Osteocyte (in vitro differentiated cells): ENCODE data around the gene PIK3R2. TPM values are rescaled to one million over a fixed set of nuclear protein-coding genes. Genes with fewer than 3 reads are reported as not detected.

Source experiments
- DNase-seq: peaks from one replicate; pipeline ENCODE4 v3.0.0; 2021; ENCODE audit warnings: mixed read lengths; ENCODE audit not compliant: unreplicated experiment; ENCODE audit errors: extremely low spot score
- H3K27ac Mint-ChIP-seq: one replicate; pipeline ENCODE4 v1.8.0; 2021; ENCODE audit warnings: mild to moderate bottlenecking, mixed read lengths; ENCODE audit not compliant: unreplicated experiment
- H3K27me3 Mint-ChIP-seq: one replicate; pipeline ENCODE4 v1.8.0; 2021; ENCODE audit warnings: mixed read lengths; ENCODE audit not compliant: unreplicated experiment
- H3K36me3 Mint-ChIP-seq: one replicate; pipeline ENCODE4 v1.8.0; 2021; ENCODE audit warnings: mixed read lengths; ENCODE audit not compliant: unreplicated experiment
- H3K4me1 Mint-ChIP-seq: one replicate; pipeline ENCODE4 v1.8.0; 2021; ENCODE audit warnings: mixed read lengths; ENCODE audit not compliant: unreplicated experiment
- H3K4me3 Mint-ChIP-seq: one replicate; pipeline ENCODE4 v1.8.0; 2021; ENCODE audit warnings: mild to moderate bottlenecking, moderate library complexity, mixed read lengths; ENCODE audit not compliant: unreplicated experiment
- H3K9me3 Mint-ChIP-seq: one replicate; pipeline ENCODE4 v1.8.0; 2021; ENCODE audit warnings: mixed read lengths; ENCODE audit not compliant: unreplicated experiment
- total RNA-seq: library from RNA; stranded (reverse); gene quantifications from 2 replicates; pipeline ENCODE4 v1.2.1, GENCODE V29; 2021
- TF ChIP-seq, protein P1 (sequence below): fragments of 200-600 bp; sonication (generic); IDR thresholded peaks from 2 replicates; pipeline ENCODE4 v1.5.0; 2021; ENCODE audit warnings: antibody characterized with exemption, mild to moderate bottlenecking, moderate library complexity

The PIK3R2 gene
- total RNA-seq, 1 donor from 2014 or later, result 68.1 TPM

DNA sequence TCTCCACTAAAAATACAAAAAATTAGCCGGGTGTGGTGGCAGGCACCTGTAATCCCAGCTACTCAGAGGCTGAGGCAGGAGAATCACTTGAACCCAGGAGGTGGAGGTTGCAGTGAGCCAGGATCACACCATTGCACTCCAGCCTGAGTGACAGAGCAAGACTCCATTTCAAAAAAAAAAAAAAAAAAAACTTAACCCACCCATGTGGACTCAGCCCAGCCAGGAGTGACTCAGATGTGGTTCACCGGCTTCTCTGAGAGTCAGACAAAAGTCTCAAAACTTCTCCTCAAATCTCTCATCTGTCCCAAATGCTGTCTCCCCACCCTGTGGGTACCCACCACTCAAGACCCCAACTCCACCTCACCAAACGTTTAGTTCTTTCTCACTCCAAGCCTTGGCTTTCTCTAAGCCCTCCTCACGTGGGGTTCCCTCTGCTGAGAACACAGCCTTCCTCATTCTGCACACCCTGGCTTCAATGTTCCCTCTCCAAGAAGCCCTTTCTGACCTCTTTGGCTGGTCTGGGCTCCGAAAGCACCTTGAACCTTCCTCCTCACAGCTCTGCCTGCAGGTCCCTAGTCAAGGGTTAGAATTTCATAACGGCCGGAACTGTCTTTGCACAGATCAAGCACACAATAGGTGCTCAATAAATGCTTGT is 61.9 kb downstream of the PIK3R2 start:
- H3K9me3 Mint-ChIP-seq, result no peaks in the 10 kb centered on the region
- TF ChIP-seq, protein P1, sequence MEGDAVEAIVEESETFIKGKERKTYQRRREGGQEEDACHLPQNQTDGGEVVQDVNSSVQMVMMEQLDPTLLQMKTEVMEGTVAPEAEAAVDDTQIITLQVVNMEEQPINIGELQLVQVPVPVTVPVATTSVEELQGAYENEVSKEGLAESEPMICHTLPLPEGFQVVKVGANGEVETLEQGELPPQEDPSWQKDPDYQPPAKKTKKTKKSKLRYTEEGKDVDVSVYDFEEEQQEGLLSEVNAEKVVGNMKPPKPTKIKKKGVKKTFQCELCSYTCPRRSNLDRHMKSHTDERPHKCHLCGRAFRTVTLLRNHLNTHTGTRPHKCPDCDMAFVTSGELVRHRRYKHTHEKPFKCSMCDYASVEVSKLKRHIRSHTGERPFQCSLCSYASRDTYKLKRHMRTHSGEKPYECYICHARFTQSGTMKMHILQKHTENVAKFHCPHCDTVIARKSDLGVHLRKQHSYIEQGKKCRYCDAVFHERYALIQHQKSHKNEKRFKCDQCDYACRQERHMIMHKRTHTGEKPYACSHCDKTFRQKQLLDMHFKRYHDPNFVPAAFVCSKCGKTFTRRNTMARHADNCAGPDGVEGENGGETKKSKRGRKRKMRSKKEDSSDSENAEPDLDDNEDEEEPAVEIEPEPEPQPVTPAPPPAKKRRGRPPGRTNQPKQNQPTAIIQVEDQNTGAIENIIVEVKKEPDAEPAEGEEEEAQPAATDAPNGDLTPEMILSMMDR, result no peak
- H3K27me3 Mint-ChIP-seq, result peaks cover 5% of the 10 kb centered on the region

GRCh38 chr19:18216789-18217188 is 63.8 kb downstream of the PIK3R2 start:
- Mint-ChIP-seq H3K9me3 (no peaks in the 10 kb centered on the region), H3K4me1 (no peaks in the 10 kb centered on the region), H3K27me3 (peaks cover 11% of the 10 kb centered on the region), H3K4me3 (no peak overlapping the region), H3K36me3 (no peaks in the 10 kb centered on the region), H3K27ac (no peak overlapping the region)
- TF ChIP-seq, protein P1, result no peak
- DNase-seq, result no peak

More for the DNA sequence above, 61.9 kb downstream of the PIK3R2 start:
- DNase-seq, result no peak
- no peaks in the 10 kb centered on the region for H3K36me3 Mint-ChIP-seq
- no peak overlapping the region for H3K4me3 Mint-ChIP-seq
- H3K27ac Mint-ChIP-seq, result no peak overlapping the region
- no peaks in the 10 kb centered on the region for H3K4me1 Mint-ChIP-seq

DNA sequence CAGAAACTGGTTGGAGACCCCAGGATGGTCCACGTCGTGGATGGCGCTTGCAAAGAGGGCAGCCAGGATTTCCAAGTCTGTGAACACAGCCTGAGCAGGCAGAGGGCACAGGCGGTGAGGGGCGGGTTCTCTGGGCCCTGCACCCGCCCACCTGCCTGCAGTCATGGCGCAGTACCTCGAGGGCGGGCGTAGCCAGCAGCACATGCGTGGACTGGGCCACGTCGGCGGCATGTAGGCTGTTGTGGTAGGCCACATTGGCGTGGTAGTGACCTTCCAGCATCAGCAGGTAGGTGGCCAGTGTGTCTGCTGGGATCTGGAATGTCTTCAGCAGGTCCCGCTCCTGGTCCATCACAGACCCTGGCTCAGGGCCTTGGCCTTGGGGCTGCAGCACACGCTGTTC is 65.2 kb downstream of the PIK3R2 start:
- TF ChIP-seq, protein P1, result no peak
- H3K36me3 Mint-ChIP-seq, result no peaks in the 10 kb centered on the region
- no peak for DNase-seq
- peaks cover 11% of the 10 kb centered on the region for H3K27me3 Mint-ChIP-seq
- no peaks in the 10 kb centered on the region for H3K9me3 Mint-ChIP-seq
- H3K4me1 Mint-ChIP-seq, result no peaks in the 10 kb centered on the region
- no peak overlapping the region for H3K4me3 Mint-ChIP-seq
- no peak overlapping the region for H3K27ac Mint-ChIP-seq

DNA sequence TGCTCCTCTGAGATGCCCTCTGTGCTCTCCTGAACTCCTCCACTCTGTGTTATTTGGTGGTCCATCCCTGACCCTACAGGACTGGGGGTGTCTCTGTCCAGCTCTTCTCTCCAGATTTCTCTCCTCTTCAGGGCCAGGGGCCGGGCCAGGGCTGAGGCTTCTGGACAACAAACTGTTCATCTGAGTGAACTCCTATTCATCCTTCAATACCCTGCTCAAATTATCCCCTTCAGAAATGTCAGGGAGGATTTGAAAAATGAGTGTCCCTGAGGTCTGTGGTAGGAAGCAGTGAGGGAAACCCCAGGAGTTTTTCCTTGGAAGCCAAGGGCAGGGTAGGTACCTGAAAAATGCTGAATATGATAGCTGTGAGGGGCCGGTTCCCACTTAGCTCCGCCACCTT is 65.6 kb downstream of the PIK3R2 start:
- Mint-ChIP-seq H3K27ac (no peak overlapping the region), H3K27me3 (peaks cover 11% of the 10 kb centered on the region), H3K4me1 (no peaks in the 10 kb centered on the region), H3K36me3 (no peaks in the 10 kb centered on the region), H3K9me3 (no peaks in the 10 kb centered on the region), H3K4me3 (no peak overlapping the region)
- TF ChIP-seq, protein P1, result no peak
- DNase-seq, result no peak

Other genes starting within 250 kb of the PIK3R2 start
- gene CCDC124, start 220.1 kb upstream of the PIK3R2 start, total RNA-seq, result 81.9 and 84.9 TPM in 2 replicates
- not detected in 2 replicates for gene KCNN1, start 186.1 kb upstream of the PIK3R2 start, total RNA-seq
- gene ARRDC2, start 145.0 kb upstream of the PIK3R2 start, total RNA-seq, result 15.4 and 19.8 TPM in 2 replicates
- gene IL12RB1, start 66.2 kb upstream of the PIK3R2 start, total RNA-seq, result 0.50 and 0.51 TPM in 2 replicates
- gene MAST3, start 55.4 kb upstream of the PIK3R2 start, total RNA-seq, result 7.6 and 8.0 TPM in 2 replicates
- gene IFI30, start 20.6 kb downstream of the PIK3R2 start, total RNA-seq, result not detected in 2 replicates
- gene MPV17L2, start 40.1 kb downstream of the PIK3R2 start, total RNA-seq, result 11.6 and 12.7 TPM in 2 replicates
- gene RAB3A, start 50.9 kb downstream of the PIK3R2 start, total RNA-seq, result 2.9 and 3.2 TPM in 2 replicates
- 0.21 TPM in 1 of 2 replicates, not detected in the other for gene PDE4C, start 73.3 kb downstream of the PIK3R2 start, total RNA-seq
- gene IQCN, start 121.3 kb downstream of the PIK3R2 start, total RNA-seq, result 6.9 and 10.4 TPM in 2 replicates
- gene JUND, start 128.5 kb downstream of the PIK3R2 start, total RNA-seq, result 203 and 241 TPM in 2 replicates
- 92.1 and 98.1 TPM in 2 replicates for gene LSM4, start 169.9 kb downstream of the PIK3R2 start, total RNA-seq
- gene PGPEP1, start 187.4 kb downstream of the PIK3R2 start, total RNA-seq, result 36.1 and 38.5 TPM in 2 replicates
- gene GDF15, start 233.0 kb downstream of the PIK3R2 start, total RNA-seq, result 41.9 and 47.9 TPM in 2 replicates
- 0.16 TPM in 1 of 2 replicates, not detected in the other for gene LRRC25, start 244.5 kb downstream of the PIK3R2 start, total RNA-seq